GM12892 (cell line): ENCODE data around the gene SNX21.

Source experiments
- POLR2A ChIP-seq: IDR thresholded peaks from 2 replicates; pipeline ENCODE4 v1.6.1; 2011; ENCODE audit warnings: low read depth, low read length, control low read depth
- POLR2AphosphoS5 ChIP-seq: IDR thresholded peaks from 2 replicates; pipeline ENCODE4 v1.6.1; 2011; ENCODE audit warnings: low read depth, low read length, control low read depth
- TAF1 ChIP-seq: IDR thresholded peaks from 2 replicates; pipeline ENCODE4 v1.6.1; 2011; ENCODE audit warnings: low read depth, mild to moderate bottlenecking, control low read depth, low read length, borderline replicate concordance

GRCh38 chr20:45798935-45799642 is 34.5 kb upstream of the SNX21 start:
- TF ChIP-seq POLR2AphosphoS5 (no peak), TAF1 (no peak), POLR2A (no peak)
